Naive thymus-derived CD8-positive, alpha-beta T cell (primary cell): ENCODE data around the gene MOB4. TPM values are rescaled to one million over a fixed set of nuclear protein-coding genes. Genes with fewer than 3 reads are reported as not detected.

Experiments
- ATAC-seq, 2 donors: fragments of 150-1000 bp; cut with Tn5 transposase in 1 of 2; sonication (Bioruptor Pico), chemical (Tn5 transposase) in 1 of 2; 1 replicate in 1 of 2; 2 replicates in 1 of 2; pipeline ENCODE4 v1.10.0; 2021; ENCODE audit warnings: mild to moderate bottlenecking in 2 of 2, moderate library complexity in 2 of 2
- POLR2A ChIA-PET: fragments of 350-600 bp; sonication (Branson Sonifier 250); formaldehyde crosslinking; loops from one replicate; lab custom pipeline; 2021; ENCODE audit warnings: antibody characterized with exemption; lab: Charles Lee
- DNase-seq, 10 donors: peaks; one replicate each; pipeline versions ENCODE4 v3.0.0 to v3.0.0-alpha.2; 2020 to 2022
- H3K27ac Mint-ChIP-seq, 10 donors: one replicate each; pipeline ENCODE4 v1.8.0; 2020 to 2022; ENCODE audit warnings: mild to moderate bottlenecking in 10 of 10, mixed read lengths in 10 of 10, moderate library complexity in 4 of 10, inconsistent platforms in 1 of 10
- H3K27me3 Mint-ChIP-seq, 5 donors: one replicate each; pipeline ENCODE4 v1.8.0; 2021 to 2022; ENCODE audit warnings: mixed read lengths in 5 of 5
- H3K36me3 Mint-ChIP-seq, 3 donors: one replicate each; pipeline ENCODE4 v1.8.0; 2020 to 2022; ENCODE audit warnings: mixed read lengths in 3 of 3, mild to moderate bottlenecking in 2 of 3, inconsistent platforms in 1 of 3
- H3K4me1 Mint-ChIP-seq, 4 donors: one replicate each; pipeline ENCODE4 v1.8.0; 2021 to 2022; ENCODE audit warnings: mixed read lengths in 4 of 4
- H3K4me3 Mint-ChIP-seq, 10 donors: one replicate each; pipeline ENCODE4 v1.8.0; 2020 to 2022; ENCODE audit warnings: mild to moderate bottlenecking in 10 of 10, mixed read lengths in 10 of 10, moderate library complexity in 6 of 10, inconsistent platforms in 1 of 10
- H3K9me3 Mint-ChIP-seq, 9 donors: one replicate each; pipeline ENCODE4 v1.8.0; 2020 to 2022; ENCODE audit warnings: mixed read lengths in 9 of 9, mild to moderate bottlenecking in 3 of 9, inconsistent platforms in 1 of 9, moderate library complexity in 1 of 9
- polyA plus RNA-seq, 3 donors: library from polyadenylated mRNA; unstranded; fragments of 300-500 nt; fragmentation: Illumina TruSeq; gene quantifications; one replicate each; pipeline ENCODE4 v1.2.3, GENCODE V29; 2021
- total RNA-seq, 8 experiments: library from RNA in 2 of 8; stranded (reverse) in 2 of 8; gene quantifications; one replicate each; pipeline ENCODE4 v1.2.3 and lab custom pipeline; 2021 to 2026

Gene MOB4
- total and polyA plus RNA-seq, 5 experiments from 2014 or later: 19.4 to 29.1 (median 24.0) TPM

DNA sequence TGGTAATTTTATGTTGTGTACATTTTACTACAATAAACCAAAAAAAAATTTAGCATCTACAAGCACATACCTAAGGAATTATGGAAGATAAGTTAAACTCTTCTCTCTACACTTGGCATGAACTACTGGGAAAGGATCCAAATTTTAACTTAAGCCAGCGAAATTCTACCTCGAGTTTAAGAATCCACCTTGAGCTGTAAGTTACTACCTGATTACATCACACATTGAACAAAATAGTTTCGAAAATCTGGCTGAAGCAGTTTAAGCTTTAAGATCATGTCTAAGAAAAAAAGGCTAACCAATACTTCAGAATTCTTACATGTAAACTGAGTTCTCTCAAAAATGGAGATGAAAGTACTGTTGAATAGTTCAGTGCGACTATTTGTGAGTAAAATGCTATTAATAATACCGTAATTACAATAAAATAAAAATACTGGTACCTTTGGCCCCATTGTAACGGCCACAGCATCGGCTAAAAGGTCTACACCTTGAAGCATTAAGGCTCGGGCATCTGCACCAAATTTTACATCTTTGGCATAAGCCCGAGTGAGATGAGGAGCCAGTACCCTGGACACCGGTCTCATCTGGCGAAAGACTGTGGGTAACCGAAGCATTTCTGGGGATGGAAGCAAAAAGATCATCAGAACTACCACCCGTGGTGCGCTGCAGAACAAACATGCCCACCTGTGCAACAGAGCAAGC lies 17.5 kb upstream of the MOB4 start:
- ATAC-seq (no peak), DNase-seq (no peak)
- H3K36me3 Mint-ChIP-seq: peaks cover 4 to 70% (median 28%) of the 10 kb centered on the region in 3 donors
- H3K4me3 Mint-ChIP-seq: peak overlapping the region; percentile 88 to 99 (median 96)
- H3K27me3 Mint-ChIP-seq: no peaks in the 10 kb centered on the region
- H3K9me3 Mint-ChIP-seq: no peaks in the 10 kb centered on the region
- peak overlapping the region; percentile 86 to 98 (median 96) for H3K27ac Mint-ChIP-seq
- H3K4me1 Mint-ChIP-seq: peaks cover 25 to 72% (median 56%) of the 10 kb centered on the region in 4 donors
- POLR2A ChIA-PET: interaction anchor here (0.6 to 5.4 kb wide), 15 partner anchors 8 to 1937 kb away, joined by 3 to 150 read pairs (median 7); partner anchors contain the start of genes COQ10B, MARS2, MOB4 and SF3B1

DNA sequence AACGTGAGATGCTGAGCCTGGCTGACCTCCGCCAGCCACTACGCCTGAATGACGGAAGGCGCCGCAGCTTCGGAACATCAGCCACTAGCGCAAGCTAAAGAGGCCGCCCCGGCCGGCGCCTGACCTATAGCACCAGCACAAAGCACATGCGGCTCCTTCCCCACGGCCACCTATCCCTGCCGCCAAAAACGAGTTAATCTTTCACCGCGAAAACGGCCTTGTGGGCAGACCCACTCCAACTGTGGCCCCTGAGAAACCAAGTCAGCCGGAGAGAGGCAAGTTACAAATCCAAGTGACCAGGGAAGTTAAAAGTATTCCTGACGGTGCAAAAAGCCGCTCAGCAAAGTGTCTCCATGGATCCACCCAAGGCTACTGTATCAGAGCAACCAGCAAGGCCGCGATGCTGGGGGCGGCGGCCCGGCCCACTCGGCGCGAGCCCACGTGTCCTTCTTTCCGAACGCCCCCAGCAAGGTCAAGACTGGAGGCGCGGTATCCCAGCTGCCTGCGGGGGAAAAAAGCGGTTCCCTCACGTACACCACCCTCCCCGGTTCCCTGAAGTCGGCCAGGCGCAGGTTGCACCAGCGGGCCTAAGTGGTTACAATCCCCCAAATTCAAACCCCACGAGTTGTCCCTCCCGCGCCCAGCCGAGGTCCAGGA lies 16.8 kb upstream of the MOB4 start:
- Mint-ChIP-seq H3K36me3 (peaks cover 4 to 70% (median 27%) of the 10 kb centered on the region in 3 donors), H3K4me1 (peaks cover 25 to 77% (median 58%) of the 10 kb centered on the region in 4 donors), H3K4me3 (peak overlapping the region; percentile 88 to 99 (median 96)), H3K27me3 (no peaks in the 10 kb centered on the region), H3K9me3 (no peaks in the 10 kb centered on the region), H3K27ac (peak overlapping the region; percentile 86 to 98 (median 96))
- peak; percentile 16 to 69 (median 35) for DNase-seq
- ATAC-seq: peak in 1 of 2 donors; percentile 5
- POLR2A ChIA-PET: interaction anchor here (0.6 to 5.4 kb wide), 22 partner anchors 8 to 1937 kb away, joined by 3 to 150 read pairs (median 4); partner anchors contain the start of genes COQ10B, MARS2, MOB4 and SF3B1

DNA sequence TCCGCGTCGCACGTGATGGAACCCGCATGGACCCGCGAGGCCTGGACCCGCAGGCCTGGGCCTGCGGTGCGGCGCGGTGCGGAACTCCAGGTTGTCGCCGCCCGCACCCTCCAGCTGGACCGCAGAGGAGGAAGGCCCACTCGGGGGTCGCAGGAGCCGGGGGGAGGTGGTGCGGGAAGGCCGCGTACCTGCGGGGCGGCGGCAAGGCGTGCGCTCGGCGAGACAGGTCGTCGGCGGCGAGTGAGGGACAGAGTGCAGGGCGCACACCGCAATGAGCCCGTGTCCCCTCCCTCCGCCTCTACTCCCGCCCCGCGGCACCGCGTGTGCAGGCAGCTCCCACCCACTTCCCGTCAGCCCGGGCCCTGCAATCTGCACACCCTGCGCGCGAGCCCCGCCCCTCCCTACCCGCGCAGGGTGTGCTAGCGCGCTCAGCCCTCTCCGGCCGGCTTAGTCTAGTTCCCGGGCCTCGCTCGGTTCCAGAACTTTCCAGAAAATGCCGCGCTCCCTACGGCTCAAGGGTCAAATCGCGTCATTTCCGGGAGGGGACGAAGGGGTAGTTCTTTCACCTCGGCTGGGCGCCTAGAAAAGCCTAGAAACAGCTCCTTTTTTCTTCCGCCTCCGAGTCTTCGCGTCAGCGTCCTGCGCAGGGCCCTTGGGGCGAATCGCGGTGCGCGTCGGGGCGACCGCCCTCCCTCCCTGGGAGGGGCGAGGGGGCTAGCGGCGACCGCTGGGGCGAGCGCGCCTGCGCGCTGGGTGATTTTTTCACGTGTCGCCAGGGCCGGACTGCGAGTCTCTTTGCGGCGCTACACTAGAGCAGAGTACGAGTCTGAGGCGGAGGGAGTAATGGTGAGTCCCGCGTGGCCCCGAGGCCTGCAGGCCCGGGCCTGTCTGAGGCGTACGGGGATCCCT lies 16.0 kb upstream of the MOB4 start, which contains the start of the genes HSPD1 and HSPE1:
Gene HSPD1 (minus strand): TSS at position 247 of the 909 bp plus-strand sequence. CDS start 992 bp downstream, outside the sequence.
Gene HSPE1 (plus strand): TSS at position 786 of the 909 bp plus-strand sequence. CDS start 58 bp downstream, at position 844.
- POLR2A ChIA-PET: interaction anchor here (0.6 to 5.4 kb wide), 25 partner anchors 9 to 510 kb away, joined by 3 to 150 read pairs (median 4); partner anchors contain the start of genes COQ10B, MARS2, MOB4 and SF3B1
- H3K27me3 Mint-ChIP-seq: no peaks in the 10 kb centered on the region
- DNase-seq (peak; percentile 94 to 98 (median 97)), ATAC-seq (peak; percentile 80 to 84)
- no peaks in the 10 kb centered on the region for H3K9me3 Mint-ChIP-seq
- peaks cover 25 to 75% (median 59%) of the 10 kb centered on the region in 4 donors for H3K4me1 Mint-ChIP-seq
- peak within 1 kb of the TSS; percentile 92 to 98 (median 97) for H3K27ac Mint-ChIP-seq
- peak within 1 kb of the TSS; percentile 88 to 99 (median 96) for H3K4me3 Mint-ChIP-seq
- H3K36me3 Mint-ChIP-seq: peaks cover 4 to 70% (median 23%) of the 10 kb centered on the region in 3 donors

DNA sequence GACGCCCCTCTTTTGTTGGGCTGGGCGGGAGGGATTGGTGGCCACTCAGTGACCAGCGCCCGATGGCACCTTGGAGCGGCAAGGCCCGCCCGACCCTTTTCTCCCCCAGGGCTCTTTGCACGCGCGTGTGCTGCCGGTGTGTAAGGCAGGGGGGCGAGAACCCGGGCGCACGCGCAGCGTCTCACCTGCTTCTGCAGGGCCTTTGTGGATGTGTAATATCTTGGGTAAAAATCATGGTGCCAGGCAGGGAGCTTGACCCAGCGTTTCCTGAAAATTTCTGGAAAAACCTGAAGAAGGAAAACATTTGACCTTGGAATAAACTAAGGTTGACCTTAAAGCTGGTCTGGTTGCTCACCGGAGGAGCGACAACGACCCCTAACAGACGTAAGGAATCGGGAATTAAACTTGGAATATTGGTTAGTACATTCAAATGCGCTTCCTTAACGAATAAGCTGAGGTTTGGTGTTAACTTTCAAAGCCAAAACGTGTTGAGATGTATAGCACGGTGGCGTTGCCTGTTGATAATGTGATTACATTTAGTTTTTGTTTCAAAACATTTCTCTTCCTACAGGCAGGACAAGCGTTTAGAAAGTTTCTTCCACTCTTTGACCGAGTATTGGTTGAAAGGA lies 15.2 kb upstream of the MOB4 start:
- H3K27me3 Mint-ChIP-seq: no peaks in the 10 kb centered on the region
- POLR2A ChIA-PET: interaction anchor here (1.0 to 5.4 kb wide), 14 partner anchors 8 to 302 kb away, joined by 3 to 150 read pairs (median 12); partner anchors contain the start of genes COQ10B, MARS2, MOB4 and SF3B1
- peak overlapping the region; percentile 88 to 99 (median 96) for H3K4me3 Mint-ChIP-seq
- ATAC-seq (peak; percentile 16 to 18), DNase-seq (peak in 1 of 10 donors; percentile 18)
- H3K9me3 Mint-ChIP-seq: no peaks in the 10 kb centered on the region
- H3K36me3 Mint-ChIP-seq: peaks cover 4 to 67% (median 22%) of the 10 kb centered on the region in 3 donors
- H3K27ac Mint-ChIP-seq: peak overlapping the region; percentile 92 to 98 (median 97)
- peaks cover 25 to 71% (median 56%) of the 10 kb centered on the region in 4 donors for H3K4me1 Mint-ChIP-seq

DNA sequence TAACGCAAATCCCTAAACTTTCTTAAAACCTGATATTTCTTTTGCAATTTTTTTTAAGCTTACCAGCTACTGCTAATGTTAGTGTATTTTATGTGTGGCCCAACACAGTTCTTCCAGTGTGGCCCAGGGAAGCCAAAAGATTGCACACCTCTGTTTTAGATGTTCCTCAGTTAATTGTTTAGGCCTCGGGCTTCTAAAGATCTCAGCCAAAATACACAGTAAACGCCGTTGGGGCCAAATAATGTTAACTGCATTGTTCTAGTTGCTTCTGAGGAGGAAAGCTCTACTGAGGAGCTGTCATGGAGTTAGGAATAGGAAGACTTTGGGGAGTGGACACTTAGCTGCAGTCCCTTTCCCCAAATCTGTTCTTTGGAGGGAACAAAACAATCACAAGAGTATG lies 13.7 kb upstream of the MOB4 start:
- Mint-ChIP-seq H3K4me3 (peak overlapping the region; percentile 88 to 99 (median 96)), H3K36me3 (peaks cover 0 to 51% (median 15%) of the 10 kb centered on the region in 3 donors), H3K27ac (peak overlapping the region; percentile 47 to 98 (median 97)), H3K4me1 (peaks cover 16 to 55% (median 42%) of the 10 kb centered on the region in 4 donors), H3K9me3 (no peaks in the 10 kb centered on the region), H3K27me3 (no peaks in the 10 kb centered on the region)
- ATAC-seq (no peak), DNase-seq (no peak)
- POLR2A ChIA-PET: interaction anchor here (0.7 to 5.4 kb wide), 4 partner anchors 10 to 346 kb away, joined by 3 to 150 read pairs (median 23); partner anchors contain the start of genes COQ10B and MOB4

DNA sequence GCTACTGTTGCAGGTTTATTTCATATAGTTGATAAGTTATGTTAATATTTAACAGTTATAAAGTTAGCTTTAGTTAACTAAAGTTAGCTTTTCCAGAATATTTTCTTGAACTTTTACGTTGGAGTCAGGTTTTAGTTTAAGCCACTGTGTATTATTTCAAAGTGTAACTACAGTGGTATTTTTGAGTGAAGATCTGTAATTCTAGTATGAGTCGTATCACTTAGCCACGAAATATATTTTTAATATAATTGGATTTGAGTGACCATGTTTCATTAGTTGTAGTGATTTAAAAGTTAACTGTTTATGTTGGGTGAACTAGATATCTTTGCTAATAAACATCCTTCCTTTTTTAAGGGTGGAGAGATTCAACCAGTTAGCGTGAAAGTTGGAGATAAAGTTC lies 13.2 kb upstream of the MOB4 start:
- DNase-seq (no peak), ATAC-seq (no peak)
- peaks cover 0 to 46% (median 13%) of the 10 kb centered on the region in 3 donors for H3K36me3 Mint-ChIP-seq
- peak overlapping the region; percentile 88 to 99 (median 96) for H3K4me3 Mint-ChIP-seq
- H3K4me1 Mint-ChIP-seq: peaks cover 12 to 50% (median 37%) of the 10 kb centered on the region in 4 donors
- H3K27ac Mint-ChIP-seq: peak overlapping the region in 8 of 10 donors; percentile 92 to 98 (median 97)
- H3K9me3 Mint-ChIP-seq: no peaks in the 10 kb centered on the region
- POLR2A ChIA-PET: interaction anchor here (0.7 to 5.4 kb wide), 3 partner anchors 9 to 345 kb away, joined by 3 to 150 read pairs (median 4); partner anchors contain the start of gene MOB4
- H3K27me3 Mint-ChIP-seq: no peaks in the 10 kb centered on the region

DNA sequence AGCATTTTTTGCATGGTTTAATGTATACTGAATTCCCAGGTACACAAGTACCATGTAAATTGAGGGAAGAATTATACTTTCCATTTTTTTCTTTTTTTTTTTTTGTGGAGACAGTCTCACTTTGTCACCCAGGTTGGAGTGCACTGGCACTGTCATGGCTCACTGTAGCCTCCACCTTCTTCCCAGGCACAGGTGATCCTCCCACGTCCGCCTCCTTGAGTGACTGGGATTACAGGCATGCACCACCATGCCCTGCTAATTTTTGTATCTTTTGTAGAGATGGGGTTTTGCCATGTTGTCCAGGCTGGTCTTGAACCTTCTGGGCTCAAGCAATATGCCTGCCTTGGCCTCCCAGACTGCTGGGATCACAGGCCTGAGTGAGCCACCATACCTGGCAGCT lies 11.9 kb upstream of the MOB4 start:
- ATAC-seq: no peak
- H3K4me3 Mint-ChIP-seq: no peak overlapping the region
- peaks cover 0 to 41% (median 11%) of the 10 kb centered on the region in 3 donors for H3K36me3 Mint-ChIP-seq
- POLR2A ChIA-PET: interaction anchor here (0.6 to 5.5 kb wide), 2 partner anchors 12 to 44 kb away, joined by 3 to 36 read pairs; partner anchors contain the start of gene MOB4
- peak overlapping the region in 8 of 10 donors; percentile 7 to 94 (median 71) for H3K27ac Mint-ChIP-seq
- no peaks in the 10 kb centered on the region for H3K9me3 Mint-ChIP-seq
- H3K4me1 Mint-ChIP-seq: peaks cover 13 to 37% (median 29%) of the 10 kb centered on the region in 4 donors
- H3K27me3 Mint-ChIP-seq: no peaks in the 10 kb centered on the region
- DNase-seq: no peak

DNA sequence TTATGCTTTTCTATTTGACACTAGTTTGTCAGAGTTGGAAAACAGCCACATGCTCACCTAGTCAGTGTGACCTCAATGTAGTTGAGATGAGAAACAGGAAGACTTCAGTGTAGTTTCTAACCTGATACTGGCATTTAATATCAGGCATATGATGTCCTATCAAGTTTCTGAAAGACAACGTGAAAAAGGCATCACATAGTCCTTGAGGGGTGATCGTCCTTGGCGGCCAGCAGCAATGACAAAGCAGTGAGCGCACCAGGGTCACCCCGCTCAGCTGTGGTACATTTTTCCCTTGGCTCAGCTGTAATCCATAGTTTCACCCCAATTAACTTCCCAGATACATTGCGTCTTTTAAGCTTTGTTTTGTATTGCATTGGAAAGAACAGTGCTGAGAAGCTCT lies 11.4 kb upstream of the MOB4 start:
- DNase-seq: no peak
- peak overlapping the region in 1 of 10 donors; percentile 11 for H3K4me3 Mint-ChIP-seq
- peak overlapping the region in 8 of 10 donors; percentile 27 to 94 (median 71) for H3K27ac Mint-ChIP-seq
- no peaks in the 10 kb centered on the region for H3K27me3 Mint-ChIP-seq
- ATAC-seq: no peak
- H3K36me3 Mint-ChIP-seq: peaks cover 0 to 41% (median 11%) of the 10 kb centered on the region in 3 donors
- H3K4me1 Mint-ChIP-seq: peaks cover 13 to 37% (median 29%) of the 10 kb centered on the region in 4 donors
- no peaks in the 10 kb centered on the region for H3K9me3 Mint-ChIP-seq
- POLR2A ChIA-PET: interaction anchor here (5.5 kb wide), 1 partner anchor 11 kb away, joined by 36 read pairs; the partner anchor contains the start of gene MOB4

DNA sequence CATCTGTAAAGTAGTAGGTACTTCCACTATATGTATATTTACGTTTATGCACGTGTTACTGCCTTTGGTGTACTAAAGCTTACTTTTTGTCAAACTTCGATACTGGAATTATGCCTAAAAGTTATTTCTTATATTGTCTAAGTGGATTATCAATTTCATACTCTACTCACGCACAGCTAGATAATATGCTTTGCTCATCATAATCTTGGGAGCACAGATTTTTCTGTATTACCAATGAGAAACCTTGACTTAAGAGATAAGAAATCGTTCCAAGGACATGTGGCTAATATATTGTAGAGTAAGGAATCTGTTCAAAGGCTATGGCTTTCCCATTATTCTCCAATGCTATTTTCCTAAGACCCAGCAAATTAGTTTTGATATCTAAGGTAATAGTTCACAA lies 9.2 kb upstream of the MOB4 start:
- POLR2A ChIA-PET: interaction anchor here (1.1 to 5.5 kb wide), 2 partner anchors 9 to 72 kb away, joined by 3 to 36 read pairs; partner anchors contain the start of genes MOB4 and SF3B1
- peaks cover 11 to 32% (median 18%) of the 10 kb centered on the region in 4 donors for H3K4me1 Mint-ChIP-seq
- no peak overlapping the region for H3K4me3 Mint-ChIP-seq
- no peak for DNase-seq
- H3K36me3 Mint-ChIP-seq: peaks cover 0 to 33% (median 11%) of the 10 kb centered on the region in 3 donors
- H3K27me3 Mint-ChIP-seq: no peaks in the 10 kb centered on the region
- peak overlapping the region in 3 of 10 donors; percentile 6 to 66 (median 59) for H3K27ac Mint-ChIP-seq
- H3K9me3 Mint-ChIP-seq: no peaks in the 10 kb centered on the region
- no peak for ATAC-seq

DNA sequence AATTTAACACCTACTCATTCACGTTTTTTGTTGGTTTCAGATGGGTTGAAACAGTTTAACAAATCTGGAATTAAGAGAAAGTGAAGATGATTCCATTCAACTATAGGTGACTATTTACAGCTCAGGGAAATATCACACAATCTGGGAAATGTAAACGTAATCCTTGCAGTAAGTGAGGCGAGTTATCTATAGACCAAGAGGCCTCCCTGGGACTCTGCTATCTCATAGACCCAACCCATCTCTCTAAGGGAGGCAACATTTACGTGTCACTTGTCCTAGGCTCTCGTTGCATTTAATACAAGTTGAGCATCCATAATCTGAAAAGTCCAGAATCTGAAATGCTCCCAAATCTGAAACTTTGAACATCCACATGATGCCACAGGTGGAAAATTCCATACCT lies 2.0 kb upstream of the MOB4 start:
- ATAC-seq: no peak
- H3K27me3 Mint-ChIP-seq: no peaks in the 10 kb centered on the region
- H3K36me3 Mint-ChIP-seq: peaks cover 0 to 3% (median 3%) of the 10 kb centered on the region in 3 donors
- H3K4me3 Mint-ChIP-seq: no peak overlapping the region
- H3K4me1 Mint-ChIP-seq: peaks cover 15 to 43% (median 32%) of the 10 kb centered on the region in 4 donors
- H3K9me3 Mint-ChIP-seq: no peaks in the 10 kb centered on the region
- POLR2A ChIA-PET: interaction anchor here (2.8 kb wide), 1 partner anchor 14 kb away, joined by 25 read pairs; the partner anchor contains the start of genes HSPD1 and HSPE1
- peak overlapping the region in 5 of 10 donors; percentile 9 to 99 (median 95) for H3K27ac Mint-ChIP-seq
- DNase-seq: no peak
